GM18517 (cell line): Measurements from ENCODE around the gene PICALM.
"Not testable (repeated sequence)": the region's sequence is repeated elsewhere in the genome, so short reads cannot be mapped to it uniquely, and the experiment has no call there.

ENCODE experiments used
- ATAC-seq: cut with Tn5 transposase; IDR thresholded peaks from one replicate; pipeline ENCODE4 v1.9.1; 2021; ENCODE audit warnings: mild to moderate bottlenecking, moderate library complexity; ENCODE audit not compliant: unreplicated experiment

PICALM gene

DNA sequence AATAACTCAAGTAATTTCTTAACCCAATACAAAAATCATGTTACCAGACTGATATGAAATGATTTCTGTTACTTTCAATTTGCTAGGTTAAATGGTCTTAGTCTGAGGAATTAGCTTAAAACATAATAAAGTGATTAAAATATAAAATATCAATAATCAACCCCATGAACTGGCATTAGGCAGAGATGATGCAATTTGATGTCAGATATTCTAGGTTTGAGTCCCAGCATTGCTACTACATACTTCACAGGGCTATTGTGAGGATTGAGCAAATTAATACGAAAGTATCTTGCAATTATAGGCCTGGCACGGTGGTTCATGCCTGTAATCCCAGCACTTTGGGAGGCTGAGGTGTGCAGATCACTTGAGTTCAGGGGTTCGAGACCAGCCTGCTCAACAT is 66.5 kb downstream of the PICALM start:
- no peak for ATAC-seq

DNA sequence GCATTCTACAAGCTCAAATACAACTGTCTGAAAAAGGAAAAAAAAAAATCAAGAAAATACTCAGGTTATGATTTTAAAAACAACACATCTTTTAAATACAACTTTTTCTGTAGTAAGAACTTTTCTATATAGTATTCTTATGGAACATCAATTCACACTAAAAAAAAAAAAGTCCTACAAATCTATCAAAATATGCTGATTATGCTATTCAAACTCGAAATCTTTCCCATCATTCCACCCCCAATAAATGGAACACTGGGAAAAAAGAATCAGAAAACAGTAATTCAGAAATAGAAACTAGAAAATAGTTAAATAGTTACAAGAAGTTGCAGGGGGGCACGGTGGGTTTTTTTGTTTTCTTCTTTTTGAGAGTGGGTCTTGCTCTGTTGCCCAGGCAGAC is 77.4 kb downstream of the PICALM start:
- no peak for ATAC-seq

DNA sequence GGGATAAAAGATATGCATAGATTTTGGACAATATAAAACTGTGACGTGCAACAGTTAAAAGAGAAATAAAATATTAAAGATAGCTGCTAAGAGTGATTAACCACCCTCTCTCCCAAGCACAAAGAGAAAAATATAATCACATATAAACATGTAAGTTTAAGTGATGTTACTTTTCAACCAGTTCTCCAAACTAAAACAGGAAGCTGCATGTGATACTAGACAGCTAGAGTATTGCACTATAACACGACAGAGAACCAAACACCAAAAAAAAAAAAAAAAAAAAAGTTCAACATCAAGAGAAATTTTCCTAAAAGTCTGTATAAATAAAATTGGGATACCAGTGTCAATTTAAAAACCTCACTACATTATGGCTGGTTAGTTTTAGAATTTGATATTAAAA is 79.1 kb downstream of the PICALM start:
- no peak for ATAC-seq

DNA sequence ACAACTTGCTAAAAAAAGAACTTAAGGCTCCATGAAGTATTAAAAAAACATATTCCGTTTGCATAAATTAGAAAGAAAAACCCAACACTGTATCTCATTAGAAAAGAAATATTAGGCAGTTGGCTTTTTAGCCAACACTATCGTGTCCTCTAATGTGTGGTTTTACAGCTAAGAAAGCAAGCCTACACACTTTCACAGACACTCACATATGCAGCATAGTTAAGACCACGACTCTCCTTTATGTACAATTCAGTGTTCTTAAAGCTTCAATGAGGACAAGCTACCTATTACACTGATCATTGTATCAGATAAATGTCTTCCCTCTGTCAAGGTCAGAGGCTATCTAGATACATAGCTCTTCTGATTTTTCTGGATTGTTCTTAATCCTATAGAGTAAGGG is 80.1 kb downstream of the PICALM start:
- no peak for ATAC-seq

DNA sequence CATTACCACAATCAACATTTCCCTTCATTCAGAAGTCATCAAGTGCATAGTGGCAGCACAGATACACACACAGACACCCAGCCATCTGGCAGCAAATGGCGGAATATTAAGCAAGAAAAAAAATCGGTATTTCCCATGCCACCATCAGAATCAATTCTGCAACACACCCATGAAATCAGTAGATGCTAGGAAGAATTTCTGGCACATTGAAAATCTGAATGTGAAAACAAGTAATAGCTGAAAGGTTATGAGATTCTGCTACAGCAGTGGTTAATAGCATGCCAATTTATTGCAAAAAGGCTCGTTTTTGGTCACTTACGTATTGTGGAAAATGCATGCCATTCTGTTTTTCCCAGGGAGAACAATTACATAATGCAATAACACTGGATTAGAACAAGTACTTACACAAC is 91.1 kb downstream of the PICALM start:
- no peak for ATAC-seq

DNA sequence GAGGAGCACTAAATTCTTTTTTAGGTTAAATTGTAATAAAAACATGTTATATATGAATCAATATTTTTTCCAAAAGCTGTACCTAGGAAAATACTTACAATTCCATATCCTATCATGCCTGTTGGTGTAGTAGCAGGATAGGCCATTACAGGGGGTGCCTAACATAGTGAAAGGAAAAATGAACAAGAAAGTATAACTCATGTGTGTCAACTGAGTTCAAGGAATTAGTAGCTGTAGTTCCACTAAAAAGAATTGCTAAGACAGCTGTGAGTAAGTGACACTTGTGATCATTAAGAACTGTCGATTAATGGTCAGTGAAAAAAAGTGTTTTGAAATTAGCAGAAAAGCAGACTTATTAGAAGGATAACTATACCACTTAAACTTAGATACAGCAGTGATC is 92.4 kb downstream of the PICALM start:
- no peak for ATAC-seq

DNA sequence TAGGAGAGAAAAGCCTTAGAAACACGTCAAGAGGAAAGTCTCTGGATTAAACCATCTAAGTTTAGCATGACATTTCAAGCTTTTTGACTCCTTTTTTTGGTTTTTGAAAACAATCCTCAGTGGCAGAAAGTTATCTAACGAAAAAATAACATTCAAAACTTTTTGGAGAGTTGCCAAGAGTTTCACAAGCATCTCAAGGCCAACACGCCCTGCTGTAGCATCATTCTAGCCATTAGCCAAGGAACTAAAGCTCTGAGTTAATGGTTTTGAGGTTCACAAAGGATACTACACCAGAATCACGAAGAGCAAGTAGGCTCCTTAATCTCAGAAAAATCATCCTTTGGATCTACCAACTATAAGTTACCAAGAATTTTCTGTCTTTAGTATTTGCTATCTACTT is 94.8 kb downstream of the PICALM start:
- no peak for ATAC-seq

DNA sequence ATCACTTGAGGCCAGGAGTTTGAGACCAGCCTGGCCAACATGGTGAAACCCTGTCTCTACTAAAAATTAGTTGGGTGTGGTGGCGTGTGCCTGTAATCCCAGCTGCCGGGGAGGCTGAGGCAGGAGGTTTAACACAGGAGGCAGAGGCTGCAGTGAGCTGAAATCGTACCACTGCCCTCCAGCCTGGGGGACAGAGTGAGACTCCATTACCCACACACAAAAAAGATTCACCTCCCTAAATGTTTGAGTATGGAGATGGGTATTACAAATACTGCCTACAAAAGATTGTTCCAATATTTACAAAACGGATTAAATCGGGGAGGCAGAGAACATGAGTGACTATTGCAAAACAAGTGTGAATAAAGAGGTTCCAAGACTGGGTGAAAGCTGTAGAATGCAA is 98.3 kb downstream of the PICALM start:
- ATAC-seq = no peak

DNA sequence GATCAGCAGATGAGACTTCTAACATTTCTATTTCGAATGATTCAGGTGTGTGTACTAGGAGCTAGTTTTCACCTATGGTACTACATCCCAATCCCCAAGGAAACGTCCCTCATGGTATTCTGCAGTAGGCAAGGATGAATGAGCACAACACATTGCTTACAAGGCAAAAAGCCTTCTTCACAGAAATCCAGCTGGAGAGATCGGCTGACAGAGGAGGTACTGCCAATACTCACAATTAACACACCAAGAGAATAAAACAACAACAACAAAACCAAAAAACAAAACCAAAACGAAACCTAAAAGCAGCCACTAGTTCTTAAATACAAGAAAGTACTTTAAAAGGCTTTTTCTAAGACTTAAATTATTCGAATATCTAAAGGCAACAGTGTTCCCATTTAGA is 101.4 kb downstream of the PICALM start:
- no peak for ATAC-seq

DNA sequence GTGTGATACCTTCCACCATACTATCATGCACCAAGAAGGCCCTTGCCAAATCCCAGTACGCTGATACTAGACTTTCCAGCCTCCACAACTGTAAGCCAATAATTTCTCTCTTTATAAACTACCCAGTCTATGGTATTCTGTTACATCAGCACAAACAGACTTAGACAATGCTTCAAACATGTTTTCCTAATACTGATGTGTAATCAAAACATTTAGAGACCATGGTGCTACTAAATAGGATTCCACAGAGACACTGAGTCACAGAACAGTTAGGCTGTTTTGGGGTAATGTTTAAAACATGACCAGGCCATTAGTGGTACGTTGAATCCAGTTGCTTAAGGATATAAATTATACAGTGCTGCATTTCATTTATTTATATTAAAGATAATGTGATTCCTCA is 103.7 kb downstream of the PICALM start:
- ATAC-seq = no peak

DNA sequence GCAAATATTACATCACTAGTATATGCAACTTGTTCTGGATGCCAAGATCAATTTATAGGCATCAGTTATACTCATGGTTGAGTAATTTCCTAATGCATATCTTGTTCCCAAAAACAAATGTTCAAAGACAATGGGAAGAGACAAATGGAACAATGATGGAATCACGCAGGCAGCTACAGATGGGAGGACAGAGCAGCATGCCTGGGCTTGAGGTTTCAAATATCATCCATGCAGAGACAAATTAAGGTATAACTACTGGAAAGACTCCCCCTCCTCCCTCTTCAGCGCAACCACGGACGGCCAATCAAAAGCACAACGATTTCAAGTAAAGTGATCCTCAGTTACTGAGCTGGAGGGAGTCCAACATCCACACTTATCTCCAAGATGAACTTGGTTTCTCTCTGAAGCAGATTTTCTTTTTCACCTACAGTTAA is 106.9 kb downstream of the PICALM start:
- no peak for ATAC-seq

DNA sequence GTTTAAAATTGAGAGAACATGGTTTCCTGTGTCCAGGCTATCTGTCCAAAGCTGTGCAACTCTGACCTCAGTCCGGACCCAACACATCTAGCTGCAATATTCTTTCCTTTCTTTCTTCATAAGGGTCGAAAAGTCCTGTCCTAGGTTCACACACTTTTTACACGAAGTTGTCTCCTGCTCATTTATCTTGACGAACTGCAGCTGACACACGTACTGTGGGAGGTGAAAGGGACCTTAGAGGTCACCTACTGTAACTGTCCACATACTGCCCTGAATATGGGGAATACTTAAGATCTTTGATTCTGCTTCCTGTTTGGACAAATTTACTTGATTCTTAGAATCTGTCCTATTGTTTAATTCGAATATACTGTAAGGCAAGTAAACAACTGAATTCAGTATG is 107.8 kb downstream of the PICALM start:
- ATAC-seq = no peak

DNA sequence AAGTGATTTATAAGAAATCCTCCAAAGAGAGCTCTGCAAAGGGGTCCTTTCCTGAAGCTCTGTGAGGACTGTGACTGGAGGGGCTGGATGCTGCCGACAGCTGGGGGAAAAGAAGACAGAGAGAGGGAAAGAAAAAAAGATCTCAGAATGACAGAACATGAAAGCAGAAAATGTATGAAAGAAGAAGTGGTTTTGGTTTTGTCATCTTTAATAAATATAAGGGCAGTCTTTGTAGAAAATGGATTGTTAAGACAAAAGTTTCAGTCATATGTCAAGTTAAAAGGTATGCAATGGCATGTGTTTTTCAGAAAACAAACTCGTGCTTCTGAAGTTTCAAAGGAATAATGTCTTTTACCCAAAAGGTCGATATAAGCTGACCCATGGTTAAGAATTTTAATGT is 108.2 kb downstream of the PICALM start:
- no peak for ATAC-seq

DNA sequence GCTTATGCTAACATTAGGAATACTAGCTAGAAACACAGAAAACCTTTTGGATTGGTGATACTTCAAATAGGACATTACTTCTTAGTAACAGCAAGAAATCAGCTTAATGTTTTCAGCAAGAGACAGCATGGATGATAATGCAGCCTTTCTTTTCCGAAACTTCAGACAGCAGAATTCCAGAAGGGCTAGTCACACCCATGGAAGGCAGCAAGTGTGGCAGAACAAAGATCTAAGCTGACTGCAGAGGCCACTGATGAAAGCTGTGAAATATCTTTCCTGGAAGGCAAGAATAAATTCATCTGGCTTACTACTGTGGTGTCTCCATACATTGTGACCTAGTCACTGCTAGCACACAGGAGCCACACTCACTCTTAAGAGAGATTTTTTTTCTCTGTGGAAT is 113.4 kb downstream of the PICALM start:
- ATAC-seq = no peak

DNA sequence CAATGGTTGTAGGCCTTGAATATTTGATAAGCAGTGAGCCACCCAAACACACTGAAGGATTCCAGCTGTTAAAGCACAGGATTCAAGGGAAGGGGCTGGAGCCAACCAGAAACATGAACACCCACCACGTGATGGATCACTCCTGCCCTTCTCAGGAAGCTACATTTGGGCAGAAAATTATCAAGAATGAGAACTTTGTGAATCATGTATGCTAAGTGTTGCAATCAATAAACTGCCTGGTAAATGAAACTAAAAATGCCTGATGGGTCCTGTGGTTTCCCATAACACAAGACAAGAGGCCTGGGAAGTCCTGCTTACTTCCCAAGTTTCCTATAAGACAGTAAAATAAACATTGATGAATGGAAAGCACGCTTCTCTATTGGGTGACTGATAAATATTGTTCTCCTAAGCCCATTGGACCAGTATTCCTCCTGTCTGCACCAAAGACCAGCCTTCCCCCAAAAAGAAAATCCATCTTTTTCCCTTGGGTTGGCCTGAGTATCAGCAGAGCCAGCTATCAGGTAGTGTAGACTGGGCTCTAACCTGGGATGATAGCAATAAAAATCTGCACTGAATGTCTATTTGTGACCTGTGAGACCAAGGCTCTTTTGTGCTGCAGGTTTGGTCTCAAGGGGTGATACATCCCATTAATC is 115.3 kb downstream of the PICALM start:
- no peak for ATAC-seq

DNA sequence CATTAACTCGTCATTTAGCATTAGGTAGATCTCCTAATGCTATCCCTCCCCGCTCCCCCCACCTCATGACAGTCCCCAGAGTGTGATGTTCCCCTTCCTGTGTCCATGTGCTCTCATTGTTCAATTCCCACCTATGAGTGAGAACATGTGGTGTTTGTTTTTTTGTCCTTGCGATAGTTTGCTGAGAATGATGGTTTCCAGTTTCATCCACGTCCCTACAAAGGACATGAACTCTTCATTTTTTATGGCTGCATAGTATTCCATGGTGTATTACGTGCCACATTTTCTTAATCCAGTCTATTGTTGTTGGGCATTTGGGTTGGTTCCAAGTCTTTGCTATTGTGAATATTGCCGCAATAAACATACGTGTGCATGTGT is 116.8 kb downstream of the PICALM start:
- ATAC-seq = not testable (repeated sequence)

DNA sequence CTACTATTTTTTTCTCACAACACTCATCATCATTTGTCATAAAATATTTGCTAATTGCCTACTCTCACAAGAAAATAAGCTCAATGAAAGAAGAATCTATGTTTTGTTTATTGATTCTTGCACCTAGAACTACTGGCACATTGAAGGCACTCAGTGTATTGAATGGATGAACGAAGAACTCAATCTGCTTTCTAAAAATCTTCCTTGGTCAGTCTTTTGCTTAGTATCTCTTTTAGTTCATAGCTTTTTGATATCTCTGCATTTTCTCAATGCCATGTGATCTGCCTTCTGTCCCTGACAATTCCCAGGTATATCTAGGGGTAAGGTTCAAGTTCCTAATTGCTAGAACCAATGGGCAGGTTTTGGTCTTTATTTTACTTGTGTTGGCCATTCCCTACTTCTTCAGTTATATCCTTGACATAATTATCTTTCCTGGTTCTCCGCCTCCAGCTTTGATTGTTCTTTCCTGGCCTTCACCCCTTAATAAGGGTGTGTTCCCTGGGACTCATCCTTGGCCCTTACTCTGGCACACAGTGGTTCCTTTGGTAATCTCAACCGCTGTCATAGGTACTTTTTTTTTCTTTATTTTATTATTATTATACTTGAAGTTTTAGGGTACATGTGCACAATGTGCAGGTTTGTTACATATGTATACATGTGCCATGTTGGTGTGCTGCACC is 117.3 kb downstream of the PICALM start:
- ATAC-seq = no peak

DNA sequence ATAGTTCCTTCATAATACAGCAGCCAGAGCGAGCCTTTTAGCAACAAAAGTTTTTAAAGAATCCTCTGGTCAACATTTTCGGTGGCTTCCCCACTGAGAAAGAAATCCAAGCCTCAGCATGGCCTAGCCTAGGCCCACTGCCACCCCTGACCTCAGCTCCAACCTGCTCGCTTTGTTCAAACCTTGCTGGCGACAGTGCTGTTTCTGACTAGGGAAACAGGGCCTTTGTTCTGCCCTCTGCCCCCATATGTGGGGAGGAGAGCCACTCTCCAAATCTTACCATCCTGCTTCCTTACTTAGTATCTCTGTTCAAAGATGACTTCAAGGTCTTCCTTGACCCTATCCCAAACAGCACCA is 117.9 kb downstream of the PICALM start:
- ATAC-seq = no peak

DNA sequence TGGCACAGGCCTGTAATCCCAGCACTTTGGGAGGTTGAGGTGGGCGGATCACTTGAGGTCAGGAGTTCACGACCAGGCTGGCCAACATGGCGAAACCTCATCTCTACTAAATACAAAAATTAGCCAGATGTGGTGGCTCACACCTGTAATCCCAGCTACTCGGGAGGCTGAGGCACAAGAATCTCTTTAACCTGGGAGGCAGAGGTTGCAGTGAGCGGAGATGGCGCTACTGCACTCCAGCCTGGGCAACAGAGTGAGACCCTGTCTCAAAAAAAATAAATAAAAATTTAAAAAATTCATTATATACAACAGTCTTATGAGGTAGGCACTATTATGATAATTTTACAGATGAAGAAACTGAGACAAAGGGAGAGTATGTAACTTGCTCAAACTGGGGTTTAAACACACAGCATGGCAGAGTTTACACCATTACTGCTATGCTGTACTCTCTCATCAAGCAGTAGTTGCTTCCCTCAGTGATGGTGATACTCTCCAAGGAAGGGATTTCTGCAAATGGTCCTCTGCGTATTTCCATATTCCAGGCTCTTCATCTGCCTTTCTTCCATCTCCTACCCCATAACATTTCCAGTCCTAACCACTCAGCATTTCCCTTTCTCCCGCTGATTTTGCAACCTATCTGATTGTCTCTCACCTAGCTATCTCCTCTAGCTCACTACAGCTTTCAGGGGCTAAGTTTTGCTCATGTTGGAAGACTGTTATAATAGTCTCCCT is 118.4 kb downstream of the PICALM start:
- ATAC-seq = no peak

DNA sequence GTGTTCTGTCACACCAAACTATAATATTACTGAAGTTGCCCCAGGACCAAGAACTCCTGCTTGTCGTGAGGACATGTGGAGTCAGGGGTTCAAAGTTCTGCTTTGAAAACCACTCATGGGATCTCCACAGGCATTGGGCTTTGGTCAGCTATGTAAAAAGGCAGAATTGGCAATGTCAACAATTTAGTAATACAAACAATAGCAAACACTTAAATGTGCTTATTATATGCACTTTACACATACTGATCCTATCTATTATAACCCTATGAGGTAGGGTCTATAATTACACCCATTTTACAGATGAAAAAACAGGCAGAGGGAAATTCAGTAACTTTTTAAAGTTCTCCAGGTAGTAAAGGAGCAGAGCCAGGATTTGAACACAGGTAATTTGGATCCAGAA is 119.1 kb downstream of the PICALM start:
- no peak for ATAC-seq

DNA sequence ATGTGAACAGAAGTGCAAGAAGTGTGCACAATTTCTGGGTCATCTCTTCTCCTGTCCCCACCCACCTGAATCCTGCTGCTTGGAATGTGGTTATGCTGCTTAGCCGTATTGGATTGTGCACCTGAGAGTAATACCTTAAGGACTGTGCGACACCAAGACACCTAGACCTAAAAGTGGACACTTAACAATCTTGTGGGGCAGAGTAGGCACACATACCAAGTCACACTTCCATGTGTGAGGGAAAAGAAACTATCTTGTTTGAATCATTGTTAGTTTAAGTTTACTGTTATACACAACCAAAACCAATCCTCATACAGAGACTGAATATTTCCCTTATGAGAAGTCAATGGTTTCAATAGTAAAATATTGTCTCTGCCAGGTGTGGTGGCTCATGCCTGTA is 120.0 kb downstream of the PICALM start:
- peak; percentile 51 for ATAC-seq
